ENCODE measurements around the gene MORN2. TPM values are rescaled to one million over a fixed set of nuclear protein-coding genes. Genes with fewer than 3 reads are reported as not detected.

MORN2 gene
- polyA plus RNA-seq, 4 donors, result 23.3 to 61.7 (median 52.1) TPM

- no peak for DNase-seq (ENCODE audit: low read depth in 4 of 4, low spot score in 3 of 4)
Observed at GRCh38 chr2:38889045-38889444, 13.3 kb downstream of the MORN2 start.

GRCh38 chr2:38889575-38889974 lies 13.8 kb downstream of the MORN2 start, which contains the start of gene ARHGEF33:
Gene ARHGEF33 (plus strand): TSS chr2:38889875. CDS start chr2:38919448, 29,573 bp downstream.
- no peak for DNase-seq (ENCODE audit: low read depth in 4 of 4, low spot score in 3 of 4)

- DNase-seq (ENCODE audit: low read depth in 4 of 4, low spot score in 3 of 4), result no peak
Observed at GRCh38 chr2:38892819-38893218, 17.0 kb downstream of the MORN2 start.

GRCh38 chr2:38898256-38898655 lies 22.5 kb downstream of the MORN2 start:
- DNase-seq (ENCODE audit: low read depth in 4 of 4, low spot score in 3 of 4), result no peak

- DNase-seq (ENCODE audit: low read depth in 4 of 4, low spot score in 3 of 4), result no peak
Observed at GRCh38 chr2:38900726-38901125, 24.9 kb downstream of the MORN2 start.

- DNase-seq (ENCODE audit: low read depth in 4 of 4, low spot score in 3 of 4), result no peak
Observed at GRCh38 chr2:38905251-38905650, 29.5 kb downstream of the MORN2 start.

- no peak for DNase-seq (ENCODE audit: low read depth in 4 of 4, low spot score in 3 of 4)
Observed at GRCh38 chr2:38907242-38907641, 31.5 kb downstream of the MORN2 start.

- DNase-seq (ENCODE audit: low read depth in 4 of 4, low spot score in 3 of 4), result no peak
Observed at GRCh38 chr2:38907743-38908562, 32.2 kb downstream of the MORN2 start.

- no peak for DNase-seq (ENCODE audit: low read depth in 4 of 4, low spot score in 3 of 4)
Observed at GRCh38 chr2:38909872-38910271, 34.1 kb downstream of the MORN2 start.

- DNase-seq (ENCODE audit: low read depth in 4 of 4, low spot score in 3 of 4), result no peak
Observed at GRCh38 chr2:38911191-38911590, 35.4 kb downstream of the MORN2 start.

GRCh38 chr2:38912619-38913018 lies 36.8 kb downstream of the MORN2 start:
- no peak for DNase-seq (ENCODE audit: low read depth in 4 of 4, low spot score in 3 of 4)

- no peak for DNase-seq (ENCODE audit: low read depth in 4 of 4, low spot score in 3 of 4)
Observed at GRCh38 chr2:38922389-38922788, 46.6 kb downstream of the MORN2 start.

- DNase-seq (ENCODE audit: low read depth in 4 of 4, low spot score in 3 of 4), result no peak
Observed at GRCh38 chr2:38922902-38923301, 47.1 kb downstream of the MORN2 start.

- no peak for DNase-seq (ENCODE audit: low read depth in 4 of 4, low spot score in 3 of 4)
Observed at GRCh38 chr2:38925982-38926381, 50.2 kb downstream of the MORN2 start.

- DNase-seq (ENCODE audit: low read depth in 4 of 4, low spot score in 3 of 4), result no peak
Observed at GRCh38 chr2:38930600-38930999, 54.8 kb downstream of the MORN2 start.

Other genes starting within 250 kb of the MORN2 start
- gene GALM, start 209.9 kb upstream of the MORN2 start, polyA plus RNA-seq (ENCODE audit: insufficient read length in 4 of 4), result 10 to 100 TPM; 21.1 to 62.7 (median 54.6) TPM
- 100 to 1,000 TPM; 235 to 287 (median 243) TPM for gene SRSF7, start 124.6 kb upstream of the MORN2 start, polyA plus RNA-seq (ENCODE audit: insufficient read length in 4 of 4)
- 10 to 100 TPM; 18.9 to 22.5 (median 20.5) TPM for gene GEMIN6, start 97.8 kb upstream of the MORN2 start, polyA plus RNA-seq (ENCODE audit: insufficient read length in 4 of 4)
- 10 to 100 TPM; 28.0 to 38.4 (median 34.9) TPM for gene DHX57, start within 50 bp of the MORN2 start, polyA plus RNA-seq (ENCODE audit: insufficient read length in 4 of 4)
- gene ARHGEF33, start 13.9 kb downstream of the MORN2 start, polyA plus RNA-seq (ENCODE audit: insufficient read length in 4 of 4), result 1 to 10 TPM; 1.9 to 3.8 (median 2.4) TPM
- gene SOS1, start 245.1 kb downstream of the MORN2 start, polyA plus RNA-seq (ENCODE audit: insufficient read length in 4 of 4), result 10 to 100 TPM; 55.4 to 57.6 (median 56.9) TPM